Right renal pelvis (tissue), 4 donors: ENCODE results near the gene CA6. TPM values are rescaled to one million over a fixed set of nuclear protein-coding genes. Genes with fewer than 3 reads are reported as not detected.
"Not testable (repeated sequence)": the region's sequence is repeated elsewhere in the genome, so short reads cannot be mapped to it uniquely, and the experiment has no call there.

Experiments
- DNase-seq, 4 donors: peaks; one replicate each; pipeline ENCODE4 v3.0.0-alpha.2; 2013; ENCODE audit warnings: low read depth in 4 of 4, low spot score in 3 of 4, missing footprints in 1 of 4
- polyA plus RNA-seq, 4 donors: library from polyadenylated mRNA; unstranded; fragments of 120-200 nt; gene quantifications; one replicate each; pipeline ENCODE4 v1.2.1, GENCODE V29; 2013; ENCODE audit not compliant: insufficient read length in 4 of 4

The CA6 gene
- polyA plus RNA-seq, 4 donors, result 0.05 TPM; not detected in 3

DNA sequence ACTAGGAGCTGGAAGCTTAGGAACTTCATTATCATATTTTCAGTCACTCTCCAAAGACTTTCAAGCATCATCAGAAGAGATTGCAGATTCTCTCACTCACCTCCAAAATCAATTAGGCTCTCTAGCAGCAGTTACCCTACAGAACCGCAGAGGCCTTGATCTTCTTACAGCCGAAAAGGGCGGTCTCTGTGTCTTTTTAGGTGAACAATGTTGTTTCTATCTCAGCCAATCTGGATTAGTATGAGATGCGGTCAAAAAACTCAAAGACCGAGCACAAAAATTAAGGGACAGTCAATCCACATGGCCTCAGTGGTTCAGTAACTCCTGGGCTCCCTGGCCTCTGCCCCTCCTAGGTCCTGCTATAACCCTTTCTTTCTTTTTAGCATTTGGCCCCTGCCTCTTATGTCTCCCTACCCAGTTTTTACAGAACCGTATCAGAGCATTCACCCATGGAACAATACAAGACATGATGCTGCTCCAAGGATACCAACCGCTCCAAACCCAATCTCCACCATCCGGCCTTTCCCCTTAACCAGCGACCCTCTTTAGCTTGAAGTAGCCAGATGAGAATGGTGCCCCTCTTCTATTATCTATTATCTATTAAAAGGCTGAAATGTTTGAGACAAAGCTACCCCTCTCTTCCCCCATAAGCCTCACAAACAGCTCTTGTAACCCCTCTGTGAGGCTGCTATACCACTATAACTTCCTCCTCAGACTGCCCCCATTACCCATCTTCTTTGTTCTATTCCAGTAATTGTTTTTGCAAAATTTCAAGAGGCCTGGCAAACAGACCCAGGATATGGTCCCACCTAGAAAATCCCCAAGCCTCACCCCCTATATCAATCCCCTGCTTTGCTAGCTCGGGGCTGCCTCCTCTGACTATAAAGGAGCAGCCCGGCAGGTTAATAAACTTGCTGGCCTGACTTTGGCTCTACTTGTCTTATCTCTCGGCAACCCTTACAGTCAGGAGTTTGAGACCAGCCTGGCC is 18.7 kb upstream of the CA6 start:
- no peak for DNase-seq

- DNase-seq, result no peak
Observed at GRCh38 chr1:8930116-8930515, 15.6 kb upstream of the CA6 start.

DNA sequence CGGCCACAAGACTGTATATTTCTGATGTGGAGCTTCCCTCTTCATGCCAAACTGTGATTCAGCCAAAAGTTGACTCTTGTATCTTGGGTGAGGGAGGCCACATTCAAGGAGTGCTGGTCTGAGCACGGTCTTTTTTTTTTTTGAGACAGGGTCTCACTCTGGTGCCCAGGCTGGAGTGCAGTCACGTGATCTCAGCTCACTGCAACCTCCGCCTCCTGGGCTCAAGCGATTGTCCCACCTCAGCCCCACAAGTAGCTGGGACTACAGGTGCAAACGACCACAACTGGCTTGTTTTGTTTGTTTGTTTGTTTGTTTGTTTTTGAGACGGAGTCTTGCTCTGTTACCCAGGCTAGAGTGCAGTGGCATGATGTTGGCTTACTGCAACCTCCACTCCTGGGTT is 8.6 kb upstream of the CA6 start:
- DNase-seq, result not testable (repeated sequence)

GRCh38 chr1:8937701-8938100 is 8.0 kb upstream of the CA6 start:
- DNase-seq, result no peak

GRCh38 chr1:8938232-8938999 is 7.3 kb upstream of the CA6 start:
- DNase-seq, result no peak

GRCh38 chr1:8939000-8939265 is 6.7 kb upstream of the CA6 start:
- DNase-seq, result no peak

DNA sequence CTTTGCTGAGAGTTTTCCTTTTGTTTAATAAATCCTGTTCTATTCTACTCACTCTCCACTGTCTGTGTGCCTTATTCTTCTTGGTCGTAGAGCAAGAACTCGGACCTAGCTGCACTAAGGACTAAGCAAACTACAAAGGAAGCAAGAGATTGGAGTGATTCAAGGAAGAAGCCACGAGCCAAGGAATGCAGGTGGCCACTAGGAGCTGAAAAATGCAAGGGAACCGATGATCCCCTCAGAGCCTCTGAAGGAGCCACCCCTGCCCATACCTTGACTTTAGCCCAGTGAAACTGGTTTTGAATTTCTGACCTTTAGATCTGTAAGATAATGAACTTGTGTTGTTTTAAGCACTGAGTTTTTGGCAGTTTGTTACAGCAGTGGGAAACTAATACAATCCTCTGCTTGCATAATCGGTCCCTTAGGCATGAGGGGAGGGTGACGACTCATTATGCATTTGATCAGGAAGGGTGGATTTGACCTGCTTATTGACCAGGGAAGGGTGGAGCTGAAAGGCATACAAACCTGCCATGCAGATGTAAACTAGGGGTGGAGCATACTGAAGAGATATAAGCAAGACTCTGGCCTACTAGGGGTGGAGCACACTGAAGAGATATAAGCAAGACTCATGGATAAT is 6.2 kb upstream of the CA6 start:
- no peak for DNase-seq

GRCh38 chr1:8941906-8942305 is 3.8 kb upstream of the CA6 start:
- DNase-seq, result no peak

GRCh38 chr1:8943498-8944405 is 1.9 kb upstream of the CA6 start:
- no peak for DNase-seq

- no peak for DNase-seq
Observed at GRCh38 chr1:8947127-8947691, 1.5 kb downstream of the CA6 start.

DNA sequence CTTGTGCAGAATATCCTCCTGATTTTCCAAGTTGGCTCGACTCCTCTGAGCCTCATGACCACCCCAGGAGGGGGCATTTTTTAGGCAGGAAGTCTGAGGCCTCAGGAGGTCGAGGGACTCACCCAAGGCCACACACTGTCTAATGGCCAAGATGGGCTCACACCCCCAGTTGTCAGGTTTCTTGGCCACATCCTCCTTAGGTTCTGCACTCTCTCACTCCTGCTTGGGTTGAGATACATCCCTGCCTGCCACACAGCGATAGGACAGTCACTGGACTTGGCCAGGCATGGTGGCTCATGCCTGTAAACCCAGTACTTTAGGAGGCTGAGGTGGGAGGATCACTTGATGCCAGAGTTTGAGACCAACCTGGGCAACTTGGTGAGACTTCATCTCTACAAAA is 4.6 kb downstream of the CA6 start:
- DNase-seq, result no peak

DNA sequence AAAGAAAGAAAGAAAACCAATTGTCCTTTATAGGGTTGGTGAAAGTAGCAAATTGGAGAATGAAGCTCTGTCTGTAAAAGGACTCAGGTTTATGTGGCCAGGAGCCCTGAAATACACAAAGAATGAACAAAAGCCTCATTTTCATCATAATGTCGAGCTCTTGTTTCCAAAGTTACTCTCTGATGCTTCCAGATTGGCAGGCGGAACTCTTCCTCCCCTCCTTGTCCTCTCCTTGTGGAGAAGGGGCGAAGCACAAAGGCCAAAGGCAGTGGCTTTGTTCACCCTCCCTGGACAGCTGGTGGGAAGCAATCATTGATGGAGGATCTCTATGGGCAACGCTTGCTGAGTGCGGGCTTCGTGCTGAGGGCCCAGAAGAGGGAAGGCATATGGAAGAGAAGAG is 5.6 kb downstream of the CA6 start:
- no peak for DNase-seq

DNA sequence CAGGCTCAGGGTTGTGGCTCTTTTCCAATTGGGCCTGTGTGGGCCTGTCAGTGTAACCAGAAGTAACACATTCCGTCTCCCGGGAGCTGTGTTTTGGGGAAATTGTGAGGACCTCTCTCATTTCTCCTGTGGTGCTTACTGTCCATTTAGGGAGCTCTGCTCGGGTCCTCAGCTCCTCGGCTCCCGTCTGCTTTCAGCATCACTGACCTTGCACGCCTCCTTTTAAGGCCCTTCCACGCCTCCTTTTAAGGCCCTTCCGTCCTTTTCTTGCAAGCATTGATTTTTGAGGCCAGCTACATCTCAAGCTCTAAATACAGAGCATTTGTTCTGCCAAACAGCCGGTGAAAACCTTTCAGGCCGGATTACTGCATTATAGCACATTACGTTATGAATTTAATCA is 9.7 kb downstream of the CA6 start:
- no peak for DNase-seq

GRCh38 chr1:8956461-8957349 is 11.0 kb downstream of the CA6 start:
- DNase-seq, result no peak

DNA sequence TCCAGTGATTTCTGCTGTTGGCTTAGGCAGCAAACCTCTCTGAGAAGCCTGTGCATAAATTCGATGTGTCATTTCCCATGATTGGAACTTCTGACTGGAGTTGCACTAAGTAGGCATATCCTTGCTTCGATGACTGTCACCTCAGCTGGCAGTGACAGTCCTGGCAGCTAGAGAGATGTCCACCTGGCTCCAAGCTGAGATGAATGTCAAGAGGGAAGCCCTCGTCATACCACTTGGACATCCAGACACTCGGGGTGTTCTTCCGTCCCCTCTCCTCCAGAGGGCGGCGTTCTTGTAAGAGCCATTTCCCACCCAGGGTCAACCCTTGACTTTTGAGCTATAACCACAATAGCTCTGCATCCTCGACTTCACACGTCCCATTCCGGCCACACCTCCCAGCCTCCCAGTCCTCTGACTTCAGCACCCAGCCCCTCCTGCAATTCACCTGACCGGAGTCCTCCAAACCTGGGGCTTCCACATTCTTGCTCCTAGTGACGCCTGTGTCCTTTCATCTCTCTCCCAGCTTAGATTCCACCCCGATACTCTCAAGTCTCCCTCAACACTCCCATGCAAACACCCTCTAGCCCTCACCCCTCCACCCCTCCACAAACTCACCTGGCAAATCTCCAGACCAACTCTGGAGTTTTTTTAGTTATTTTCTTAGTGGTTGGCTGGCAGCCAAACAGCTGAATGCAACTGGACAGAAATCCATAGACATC is 17.3 kb downstream of the CA6 start:
- no peak for DNase-seq

DNA sequence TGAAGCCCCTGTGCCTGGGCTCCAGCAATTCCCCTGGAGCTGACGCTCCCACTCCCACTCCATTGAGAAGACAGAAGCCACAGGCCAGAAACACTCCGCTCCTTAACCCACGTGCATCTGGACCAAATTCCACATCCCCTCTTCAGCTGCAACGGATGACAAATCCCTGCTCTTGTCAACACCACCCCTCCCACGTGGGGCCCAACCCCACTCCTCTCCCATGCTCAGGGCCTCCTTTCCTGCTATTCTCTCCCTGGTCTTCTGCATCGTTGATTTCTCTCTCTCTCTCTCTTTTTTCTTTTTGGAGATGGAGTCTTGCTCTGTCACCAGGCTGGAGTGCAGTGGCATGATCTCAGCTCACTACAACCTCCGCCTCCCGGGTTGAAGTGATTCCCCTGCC is 18.3 kb downstream of the CA6 start:
- DNase-seq, result no peak

DNA sequence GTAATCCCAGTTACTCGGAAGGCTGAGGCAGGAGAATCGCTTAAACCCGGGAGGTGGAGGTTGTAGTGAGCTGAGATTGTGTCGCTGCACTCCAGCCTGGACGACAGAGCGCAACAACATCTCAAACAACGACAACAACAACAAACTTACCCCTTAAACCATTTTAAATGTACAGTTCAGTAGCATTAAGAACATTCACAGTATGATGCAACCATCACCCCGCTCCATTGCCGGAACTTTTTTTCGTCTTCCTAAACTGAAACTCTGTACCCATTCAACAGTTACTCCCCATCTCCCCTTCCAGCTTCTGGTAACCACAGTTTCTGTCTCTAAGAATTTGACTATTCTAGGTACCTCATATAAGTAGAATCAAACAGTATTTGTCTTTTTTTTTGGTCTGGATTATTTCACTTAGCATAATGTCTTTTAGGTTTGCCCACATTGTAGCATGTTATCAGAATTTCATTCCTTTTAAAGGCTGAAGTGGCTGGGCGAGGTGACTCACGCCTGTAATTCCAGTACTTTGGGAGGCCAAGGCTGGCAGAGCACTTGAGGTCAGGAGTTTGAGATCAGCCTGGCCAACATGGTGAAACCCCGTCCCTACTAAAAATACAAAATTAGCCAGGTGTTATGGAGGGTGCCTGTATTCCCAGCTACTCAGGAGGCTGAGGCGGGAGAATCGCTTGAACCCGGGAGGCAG is 19.6 kb downstream of the CA6 start:
- no peak for DNase-seq

DNA sequence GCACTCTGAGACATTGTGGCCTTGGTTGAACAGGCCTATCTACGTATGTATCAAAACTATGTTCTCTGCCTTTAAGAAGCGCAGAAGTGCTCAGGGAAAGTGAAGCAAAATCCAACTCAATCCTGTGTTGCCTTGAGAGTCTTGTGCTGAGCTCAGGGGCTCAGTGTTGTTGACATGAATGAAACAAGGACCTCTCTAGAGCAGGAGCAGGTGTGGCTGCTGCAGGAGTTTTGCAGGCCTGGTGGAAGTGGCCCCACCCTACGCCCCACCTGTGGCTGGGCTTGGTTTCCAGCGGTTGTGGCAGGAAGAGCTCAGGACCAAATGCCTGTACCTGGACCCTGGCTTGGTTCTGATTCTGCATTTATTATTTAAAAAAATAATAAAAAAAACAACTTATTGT is 20.9 kb downstream of the CA6 start:
- no peak for DNase-seq
